GM03348 (cell line): ENCODE measurements around the gene DOCK8.

Source experiments
- DNase-seq: peaks from one replicate; pipeline ENCODE4 v3.0.0; 2012; ENCODE audit warnings: low spot score

Gene DOCK8

DNA sequence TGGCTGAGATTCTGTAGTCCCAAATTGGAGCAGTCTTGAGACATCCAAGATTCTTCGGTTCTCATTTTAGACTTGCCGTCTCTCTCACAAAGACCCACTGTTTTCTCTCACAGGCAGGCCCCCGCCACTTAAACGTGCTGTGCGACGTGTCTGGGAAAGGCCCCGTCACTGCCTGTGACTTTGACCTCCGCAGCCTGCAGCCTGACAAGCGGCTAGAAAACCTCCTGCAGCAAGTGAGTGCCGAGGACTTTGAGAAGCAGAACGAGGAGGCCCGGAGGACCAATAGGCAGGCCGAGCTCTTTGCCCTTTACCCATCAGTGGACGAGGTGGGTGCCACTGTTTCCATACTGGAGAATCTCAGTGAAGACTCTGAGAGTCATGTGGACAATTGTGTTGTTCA lies 97.2 kb downstream of the DOCK8 start:
- no peak for DNase-seq

DNA sequence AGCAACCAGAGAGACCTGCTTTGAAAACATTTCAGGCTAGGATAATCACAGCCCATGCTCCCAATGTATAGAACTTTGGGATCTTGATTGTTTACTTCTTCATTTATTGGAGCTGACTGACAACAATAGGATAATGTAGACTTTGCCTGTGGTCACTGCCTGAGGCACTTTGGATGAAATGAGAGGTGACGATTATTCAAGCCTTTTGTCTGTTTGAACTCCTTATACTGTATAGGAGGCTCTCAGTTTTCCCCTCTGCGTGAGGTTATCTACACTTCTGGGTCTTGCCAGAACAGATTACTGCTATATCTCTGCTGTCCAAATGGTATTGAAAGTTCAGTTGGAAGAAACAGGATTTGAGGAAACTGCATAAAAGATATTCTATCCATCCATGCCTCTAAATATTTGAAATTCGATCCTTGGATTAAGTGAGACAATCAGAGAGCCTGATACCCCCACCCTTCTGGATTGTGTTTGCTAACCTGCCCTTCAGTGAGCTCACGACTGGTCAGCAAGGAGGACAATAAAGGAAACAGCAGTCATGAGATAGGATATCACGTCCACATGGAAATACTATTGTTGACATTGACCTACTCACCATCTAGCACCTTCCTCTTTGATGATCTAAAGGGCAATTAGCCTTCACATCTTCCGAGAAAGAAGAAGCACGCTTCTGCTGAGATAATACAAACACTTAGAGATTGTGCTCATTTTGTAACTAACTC lies 98.1 kb downstream of the DOCK8 start:
- no peak for DNase-seq

DNA sequence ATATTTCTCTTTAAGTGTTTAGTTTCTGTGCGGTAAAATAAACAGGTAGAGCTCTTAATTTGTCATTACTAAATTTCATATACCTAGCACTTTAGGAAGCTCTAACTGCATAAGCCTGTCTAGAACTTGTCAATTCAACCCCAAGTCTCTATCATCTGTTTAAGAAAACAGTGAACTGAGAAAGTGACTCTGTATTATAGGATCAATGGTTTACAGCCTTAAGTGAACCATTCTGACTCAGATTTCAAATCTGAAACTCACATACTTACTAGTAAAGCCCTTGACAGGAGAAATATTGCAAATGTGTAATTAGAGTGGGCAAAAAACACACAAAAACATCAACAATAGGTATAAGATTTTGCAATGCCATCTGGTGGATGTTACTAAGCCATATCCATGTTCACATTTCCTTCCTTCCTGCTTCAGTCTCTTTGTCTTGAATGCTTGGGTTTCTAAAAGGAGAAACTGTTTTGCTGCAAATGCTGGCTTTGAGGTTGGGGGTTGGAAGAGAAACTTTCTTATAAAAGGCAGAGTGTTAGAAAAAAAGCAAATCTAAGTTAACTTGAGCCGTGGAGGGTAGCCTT lies 101.8 kb downstream of the DOCK8 start:
- no peak for DNase-seq

DNA sequence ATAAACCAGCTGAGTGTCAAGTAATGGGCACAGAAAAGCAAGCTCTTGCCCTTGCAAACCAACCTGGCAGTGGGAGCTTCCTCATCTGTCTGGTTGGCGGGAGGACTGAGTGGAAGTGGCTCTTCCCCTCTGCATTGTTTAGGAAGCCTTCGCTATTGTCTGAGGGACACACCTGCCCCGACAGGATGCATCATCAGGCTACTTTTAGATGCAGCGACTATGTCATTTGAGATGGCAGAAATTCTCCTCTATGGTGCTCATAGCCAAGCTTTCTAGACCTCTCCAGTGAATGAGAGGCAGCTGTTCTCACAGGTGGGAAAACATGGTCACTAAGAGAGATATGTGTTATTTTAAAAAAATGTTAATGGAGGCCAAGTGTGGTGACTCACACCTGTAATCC lies 104.0 kb downstream of the DOCK8 start:
- no peak for DNase-seq

DNA sequence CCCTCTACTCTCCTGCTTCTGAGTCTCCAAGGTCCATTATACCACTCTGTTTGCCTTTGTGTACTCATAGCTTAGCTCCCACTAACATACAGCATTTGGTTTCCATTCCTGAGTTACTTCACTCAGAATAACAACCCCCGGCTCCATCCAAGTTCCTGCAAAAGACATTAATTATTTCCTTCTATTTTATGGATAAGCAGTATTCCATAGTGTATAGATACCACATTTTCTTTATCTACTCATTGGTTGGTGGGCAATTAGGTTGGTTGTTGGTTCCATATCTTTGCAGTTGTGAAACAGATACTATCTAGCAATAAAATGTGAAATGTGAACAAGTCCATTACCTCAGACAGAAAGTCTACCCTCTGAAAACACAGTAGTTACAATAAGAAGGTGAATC lies 110.3 kb downstream of the DOCK8 start:
- DNase-seq, result no peak

DNA sequence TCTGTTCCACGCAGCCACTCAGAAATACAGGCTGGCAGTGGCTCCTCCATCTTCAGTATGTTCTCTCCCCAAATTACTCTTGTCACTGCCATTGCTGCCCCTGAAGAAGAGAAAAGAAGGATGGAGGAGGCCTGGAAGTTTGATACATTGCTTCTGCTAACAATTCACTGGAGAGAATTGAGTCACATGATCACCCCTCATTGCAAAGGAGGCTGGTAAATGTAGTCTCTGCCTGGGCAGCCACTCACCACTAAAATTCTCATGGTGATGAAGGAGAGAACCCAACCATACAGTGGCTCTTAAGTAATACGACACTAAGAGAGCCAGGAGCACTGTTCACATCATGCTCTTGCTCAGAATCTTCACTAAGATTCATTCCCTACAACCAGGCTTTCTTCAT lies 112.0 kb downstream of the DOCK8 start:
- no peak for DNase-seq

DNA sequence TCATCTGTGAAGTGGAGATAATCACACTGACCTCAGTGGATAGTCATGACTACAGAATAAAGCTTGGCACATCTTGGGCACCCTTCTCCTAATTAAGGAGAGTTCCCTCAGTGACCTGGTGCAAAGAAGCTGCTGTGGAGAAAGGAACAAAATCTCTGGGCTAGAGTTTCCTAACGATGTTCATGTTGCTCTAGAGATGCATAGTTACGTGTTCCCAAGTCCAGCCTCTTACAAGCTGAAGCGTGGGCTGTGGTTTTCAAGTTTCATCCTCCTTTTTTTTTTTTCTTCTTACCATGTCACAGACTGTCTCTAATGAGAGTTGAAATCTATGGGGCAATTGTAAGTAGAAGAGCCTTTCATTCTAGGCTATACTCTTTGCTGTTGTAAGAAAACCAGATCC lies 113.8 kb downstream of the DOCK8 start:
- no peak for DNase-seq

DNA sequence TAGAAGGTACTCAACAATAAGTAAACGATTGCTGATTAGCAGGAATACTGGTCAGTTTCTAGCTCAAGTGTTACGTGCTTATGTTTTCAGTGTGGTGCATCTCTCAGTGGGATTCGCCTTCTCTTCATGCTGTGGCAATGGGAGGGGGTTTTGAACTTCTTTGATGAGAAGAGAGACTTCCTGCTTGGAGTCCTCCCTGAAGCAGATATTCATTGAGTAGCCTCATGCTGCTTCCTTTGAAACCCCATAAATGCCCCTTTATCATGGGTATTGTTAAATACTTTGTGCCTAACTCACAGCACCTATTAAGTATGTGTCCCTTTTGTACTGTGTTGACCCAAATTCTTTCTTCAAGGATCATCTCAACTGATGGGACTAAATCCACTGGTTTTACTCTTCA lies 116.5 kb downstream of the DOCK8 start:
- DNase-seq, result no peak

DNA sequence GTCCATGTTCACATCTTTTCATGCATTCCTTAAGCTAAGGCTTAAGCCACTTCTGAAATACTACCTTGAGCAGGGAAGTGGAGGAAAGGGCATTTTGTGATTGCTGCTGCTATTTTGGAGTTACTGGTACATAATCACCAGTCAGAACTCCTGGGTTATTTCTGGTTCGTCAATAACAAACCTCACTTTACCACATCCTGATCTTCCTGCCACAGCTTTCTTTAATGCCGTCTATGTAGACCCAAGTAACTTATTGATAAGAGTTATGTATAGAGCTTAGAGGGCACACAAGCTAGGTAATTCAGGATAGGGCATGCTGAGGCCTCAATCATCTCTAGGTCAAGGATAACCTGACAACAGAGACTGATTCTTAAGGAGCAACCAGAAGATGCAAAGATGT lies 120.7 kb downstream of the DOCK8 start:
- DNase-seq, result no peak

DNA sequence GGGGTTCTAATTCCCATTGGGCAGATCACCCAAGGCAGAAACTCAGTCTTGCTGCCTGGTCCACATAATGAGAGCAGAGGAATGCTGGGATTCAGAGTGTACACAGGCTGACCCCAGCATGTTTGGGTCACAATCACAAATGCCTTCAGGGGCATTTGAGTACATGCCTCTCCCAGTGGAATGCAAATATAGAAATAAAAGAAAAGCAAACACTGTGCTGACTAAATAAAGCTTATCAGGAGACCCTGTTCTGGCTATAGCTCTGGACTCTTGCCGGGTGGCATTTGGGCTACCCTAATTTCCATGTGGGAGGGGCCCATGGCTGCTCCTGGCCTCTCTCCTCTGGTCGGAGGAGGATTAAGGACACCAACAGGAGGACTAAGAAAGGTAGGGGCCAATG lies 121.4 kb downstream of the DOCK8 start:
- DNase-seq, result no peak

DNA sequence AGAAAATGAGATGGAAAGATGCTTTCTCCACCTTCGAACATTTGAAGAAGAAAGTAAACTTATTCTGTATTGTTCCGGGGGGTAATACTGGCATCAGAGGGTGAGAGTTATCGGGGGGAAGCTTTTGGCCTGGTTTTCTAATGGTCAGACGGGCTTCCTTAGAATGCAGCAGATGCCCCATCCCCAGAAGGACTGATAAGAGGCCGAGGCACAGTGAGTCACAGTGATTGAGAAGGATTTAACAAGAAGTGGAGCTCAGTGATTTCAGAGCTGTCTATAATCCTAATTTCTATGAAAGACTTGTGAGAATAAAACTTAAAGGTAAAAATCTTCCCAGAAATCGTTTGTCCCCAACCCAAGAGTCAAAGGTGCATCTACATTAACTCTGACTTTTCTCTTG lies 123.9 kb downstream of the DOCK8 start:
- DNase-seq, result no peak

DNA sequence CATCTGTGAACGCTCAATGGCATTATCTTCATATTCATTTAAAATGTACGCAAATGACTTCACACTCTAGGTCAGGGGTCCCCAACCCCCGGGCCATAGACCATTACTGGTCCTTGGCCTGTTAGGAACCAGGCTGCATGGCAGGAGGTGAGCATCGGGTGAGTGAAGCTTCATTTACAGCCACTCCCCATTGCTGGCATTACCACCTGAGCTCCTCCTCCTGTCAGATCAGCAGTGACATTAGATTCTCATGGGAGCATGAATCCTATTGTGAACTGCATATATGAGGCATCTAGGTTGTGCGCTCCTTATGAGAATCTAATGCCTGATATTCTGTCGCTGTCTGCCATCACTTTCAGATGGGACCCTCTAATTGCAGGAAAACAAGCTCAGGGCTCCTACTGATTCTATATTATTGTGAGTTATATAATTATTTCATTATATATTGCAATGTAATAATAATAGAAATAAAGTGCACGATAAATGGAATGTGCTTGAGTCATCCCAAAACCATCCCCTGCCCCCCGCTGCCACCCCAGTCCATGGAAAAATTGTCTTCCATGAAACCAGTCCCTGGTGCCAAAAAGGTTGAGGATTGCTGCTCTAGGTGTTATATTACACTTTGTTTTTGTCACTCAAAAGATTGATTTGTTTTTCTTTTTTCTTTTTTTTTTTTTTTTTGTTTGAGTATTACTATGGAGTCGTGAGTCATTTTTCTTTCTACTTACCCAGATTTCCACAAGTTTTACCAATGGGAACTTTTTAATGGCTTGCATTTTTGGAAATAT lies 127.2 kb downstream of the DOCK8 start:
- no peak for DNase-seq

DNA sequence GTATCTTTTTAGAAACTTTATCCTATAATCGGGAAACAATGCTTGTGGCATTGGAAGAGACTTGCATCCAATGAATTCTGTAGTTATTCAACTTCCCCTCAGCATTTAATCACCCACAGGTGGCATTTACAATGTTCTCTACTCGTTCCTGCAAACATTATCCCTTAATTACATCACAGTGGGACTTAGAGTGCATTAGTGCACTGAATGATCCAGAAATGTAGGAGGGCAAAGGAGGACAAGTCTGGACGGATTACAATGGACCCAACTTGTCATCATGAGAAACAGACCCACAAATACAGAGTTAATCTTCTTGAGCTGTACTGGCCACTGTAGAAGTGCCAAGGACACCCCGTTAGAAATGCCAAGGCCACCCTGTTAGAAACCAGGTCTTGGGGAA lies 129.1 kb downstream of the DOCK8 start:
- DNase-seq, result no peak

DNA sequence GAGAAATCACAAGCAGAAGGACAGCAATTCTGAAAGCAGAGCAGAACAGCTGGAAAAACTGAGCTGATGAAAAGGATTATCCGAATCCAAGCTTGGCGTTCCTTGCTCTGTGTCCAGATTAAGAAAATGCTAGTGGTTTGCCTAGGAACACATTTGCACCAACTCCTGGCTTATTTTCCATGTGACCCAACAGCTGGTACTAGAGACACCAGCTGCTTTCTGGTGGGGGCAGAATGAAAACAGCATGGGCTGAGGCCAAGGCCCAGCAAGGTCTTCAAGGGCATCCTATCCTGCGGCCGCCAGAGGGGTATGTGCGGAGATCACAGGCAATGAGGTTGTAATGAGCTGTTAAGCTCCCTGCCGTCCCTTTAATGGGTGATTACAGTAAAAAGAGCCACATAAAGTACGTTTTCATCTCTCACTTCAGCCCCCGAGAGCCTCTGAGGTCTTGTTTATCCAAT lies 131.5 kb downstream of the DOCK8 start:
- DNase-seq, result no peak

DNA sequence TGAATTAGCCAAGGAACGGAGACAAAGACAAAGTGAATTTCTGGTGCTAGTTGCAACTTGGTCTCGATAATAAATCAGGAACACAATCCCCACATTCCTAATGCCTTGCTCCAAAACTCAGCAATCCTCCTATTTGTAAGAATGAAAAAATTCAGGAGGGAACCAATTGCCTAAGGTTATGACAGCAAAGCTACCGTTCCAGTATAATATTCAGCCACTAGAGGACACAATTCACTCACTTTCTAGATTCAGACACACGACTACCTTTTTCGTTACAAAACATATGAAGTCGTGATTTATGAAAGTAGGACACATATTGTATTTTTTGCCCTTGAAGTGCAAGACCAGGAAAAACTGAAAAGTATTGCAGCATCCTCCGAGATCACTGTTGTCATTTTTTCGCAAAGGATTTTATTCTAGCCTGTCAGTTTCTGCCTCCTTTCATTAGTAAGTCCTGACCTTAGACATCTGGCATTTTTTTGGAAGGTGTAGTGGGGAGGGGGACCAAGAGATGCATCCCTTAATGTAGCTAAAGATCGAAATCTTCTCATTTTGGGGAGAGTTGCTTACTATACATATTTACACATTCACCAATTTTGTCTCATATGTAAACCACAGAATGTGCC lies 133.1 kb downstream of the DOCK8 start:
- DNase-seq, result peak; percentile 61

DNA sequence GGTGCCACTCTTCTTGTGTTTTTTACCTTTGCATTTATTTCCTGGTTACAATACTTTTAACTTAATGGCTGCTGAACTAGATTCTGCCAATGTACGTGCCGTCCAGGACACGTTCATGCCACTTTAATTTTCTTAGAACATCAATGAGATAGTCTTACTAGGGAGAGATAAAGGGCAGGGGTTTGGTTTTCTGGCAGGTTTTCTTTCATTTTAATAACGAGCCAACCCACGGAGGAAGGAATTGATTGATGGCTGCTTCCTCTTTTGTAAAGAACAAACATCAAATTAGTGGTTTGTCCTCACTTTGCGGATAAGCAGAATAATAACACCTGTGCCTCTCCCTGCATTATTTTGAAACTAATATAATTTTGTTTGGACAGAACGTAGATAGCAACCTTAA lies 135.7 kb downstream of the DOCK8 start:
- DNase-seq, result no peak

DNA sequence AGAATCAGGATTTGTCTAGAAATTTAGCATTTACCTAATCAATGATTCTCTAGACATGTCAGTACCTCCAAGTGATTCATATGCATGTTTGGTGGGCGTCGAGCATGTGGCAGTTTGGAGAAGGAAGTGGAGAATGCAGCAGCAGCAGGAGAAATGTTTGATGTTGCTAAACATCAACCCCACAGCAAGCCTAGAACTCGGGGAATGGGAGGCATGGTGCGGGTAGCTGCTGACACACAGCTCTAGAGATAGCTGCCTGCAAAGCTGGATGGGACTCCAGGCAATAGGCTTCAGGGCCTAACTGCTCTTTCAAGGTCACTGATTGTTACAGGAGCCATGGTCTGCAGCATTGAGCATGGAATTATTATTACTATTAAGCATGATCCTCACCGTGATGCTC lies 137.3 kb downstream of the DOCK8 start:
- DNase-seq, result no peak

DNA sequence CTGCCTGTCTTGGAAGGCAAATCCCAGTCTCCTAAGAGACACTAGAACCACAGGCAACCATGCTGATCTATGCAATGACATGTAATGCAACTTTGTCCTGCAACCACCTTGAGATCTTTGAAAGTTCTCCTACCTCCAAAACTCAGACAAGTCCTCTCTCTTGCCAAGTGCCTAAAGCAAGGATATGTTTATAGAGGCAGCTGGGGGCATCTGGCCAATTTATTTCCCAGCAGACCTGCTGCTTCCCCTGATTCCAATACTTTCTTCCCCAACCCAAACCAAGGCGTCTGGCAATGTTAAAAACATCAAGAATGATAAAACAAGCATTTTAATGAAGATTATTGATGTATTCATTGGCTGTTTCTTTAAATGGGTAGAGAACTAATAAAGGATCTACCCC lies 138.4 kb downstream of the DOCK8 start:
- no peak for DNase-seq

DNA sequence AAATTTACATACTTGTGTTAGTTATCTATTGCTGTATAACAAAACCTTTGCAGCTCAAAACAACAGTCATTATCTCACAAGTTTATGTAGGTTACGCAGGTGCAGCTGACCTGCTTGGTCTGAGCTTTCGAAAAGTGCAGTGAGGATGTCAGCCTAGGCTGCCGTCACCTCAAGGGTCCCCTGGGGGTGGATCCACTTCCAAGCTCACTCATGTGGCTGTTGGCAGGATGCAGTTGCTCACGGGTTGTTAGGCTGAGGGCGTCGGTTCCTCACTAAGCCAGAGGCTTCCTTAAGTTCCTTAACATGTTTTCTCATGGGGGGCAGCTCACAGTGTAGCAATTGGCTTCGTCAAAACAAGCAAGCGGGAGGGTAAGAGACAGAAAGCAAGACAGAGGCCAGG lies 139.8 kb downstream of the DOCK8 start:
- DNase-seq, result no peak

DNA sequence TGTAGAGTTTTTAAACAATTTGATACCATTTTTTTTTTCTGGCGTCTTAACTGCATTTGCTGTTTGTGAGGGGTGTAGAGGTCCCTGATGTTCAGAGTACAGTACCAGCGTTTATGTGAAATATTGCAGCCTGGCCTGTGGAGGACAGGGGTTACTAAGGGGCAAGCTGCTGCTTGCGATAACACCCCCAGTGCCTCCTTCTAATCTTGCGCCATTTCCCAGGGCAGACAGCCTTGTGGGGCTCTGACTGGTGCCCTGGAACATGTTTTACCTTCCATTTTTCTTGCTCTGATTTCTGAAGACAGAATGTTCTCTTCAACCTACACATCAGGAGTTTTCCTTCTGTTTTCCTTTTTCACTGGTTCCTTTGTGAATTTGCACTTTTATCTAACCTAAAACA lies 142.9 kb downstream of the DOCK8 start:
- no peak for DNase-seq

DNA sequence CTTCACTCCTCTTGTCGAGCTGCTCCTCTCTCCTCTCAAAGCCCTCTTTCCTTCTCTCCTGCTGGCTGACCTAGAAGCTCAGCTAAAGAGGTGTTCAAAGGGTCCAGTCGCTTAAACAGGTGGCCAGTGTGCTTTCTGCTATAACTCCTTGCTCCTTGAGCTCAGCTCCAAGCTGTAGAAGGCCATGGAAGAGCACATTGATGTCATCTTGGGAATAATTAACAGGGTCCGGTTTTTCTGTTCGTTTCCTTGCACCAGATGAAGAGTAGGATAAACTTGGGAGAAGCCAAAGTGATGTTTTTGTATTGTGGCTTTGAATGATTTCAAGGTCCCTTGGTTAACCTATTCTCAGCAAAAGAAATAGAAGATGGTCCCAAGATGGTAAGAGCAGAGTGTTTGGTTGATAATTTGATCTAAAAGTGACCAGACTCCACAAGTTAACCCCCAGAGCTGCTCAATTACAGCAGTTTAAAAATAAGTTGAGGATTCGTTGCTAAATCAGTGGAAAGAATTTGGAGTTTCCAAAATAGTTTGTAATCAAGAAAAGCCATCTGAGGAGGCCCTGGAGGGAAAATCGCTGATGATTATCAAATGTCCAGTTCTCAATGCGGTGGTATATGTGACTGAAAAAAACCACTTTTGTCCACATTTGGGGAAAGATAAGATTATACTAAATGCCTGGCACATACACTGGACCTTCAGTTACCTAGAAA lies 148.1 kb downstream of the DOCK8 start:
- DNase-seq, result no peak

DNA sequence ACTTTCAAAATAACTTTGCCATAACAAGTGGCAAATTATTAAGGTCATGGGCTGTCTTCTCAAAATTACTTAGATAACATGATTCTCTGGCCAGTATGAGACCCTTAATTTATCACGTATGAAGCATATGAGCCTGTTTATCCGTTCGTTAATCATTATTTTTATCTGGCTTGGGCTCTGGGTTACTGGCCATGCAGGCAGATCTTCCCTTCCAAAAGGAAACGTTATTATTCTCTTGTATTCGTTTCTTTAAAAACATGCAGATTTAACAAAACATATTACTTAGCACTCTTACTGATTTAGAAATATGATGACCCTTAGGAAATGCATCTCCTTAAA lies 148.6 kb downstream of the DOCK8 start:
- no peak for DNase-seq
